Measurements from ENCODE around the gene EFHC1.

GRCh38 chr6:52557389-52558265, 137.5 kb downstream of the EFHC1 start:
- no peak for TF ChIP-seq CTCF (IDR thresholded peaks at IDR 0.05; ENCODE audit: insufficient read depth, low read depth, low read length)
- no peak for TF ChIP-seq EZH2 (IDR thresholded peaks at IDR 0.05; ENCODE audit: insufficient read depth, low read length)

Measured in astrocyte (in vitro differentiated cells and primary cell).